ENCODE measurements around the gene PDZD2. TPM values are rescaled to one million over a fixed set of nuclear protein-coding genes. Genes with fewer than 3 reads are reported as not detected.
"Not testable (repeated sequence)": the region's sequence is repeated elsewhere in the genome, so short reads cannot be mapped to it uniquely, and the experiment has no call there.

Gene PDZD2
- polyA plus RNA-seq, 4 donors, result 1.4 to 3.9 (median 3.7) TPM; not detected in 1

DNA sequence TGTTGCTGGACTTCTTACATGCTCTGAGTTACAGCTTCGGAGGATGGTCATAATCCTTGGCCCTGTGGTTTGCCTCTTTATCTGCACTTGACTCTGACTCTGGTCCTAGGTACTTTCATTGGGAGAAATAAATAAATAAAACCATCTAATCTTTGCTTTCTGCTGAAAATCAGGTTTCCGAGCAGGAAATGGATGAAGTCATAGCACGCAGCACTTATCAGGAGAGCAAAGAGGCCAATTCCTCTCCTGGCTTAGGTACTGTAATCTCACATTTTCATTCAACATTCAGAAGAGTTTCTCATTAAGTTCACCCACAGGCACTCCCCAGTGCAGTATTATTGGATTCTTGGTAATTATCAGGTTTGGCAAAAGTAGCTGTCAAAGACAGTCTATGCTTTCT, 430.5 kb downstream of the PDZD2 start:
- Histone ChIP-seq H3K4me1 (ENCODE audit: control insufficient read depth in 3 of 3, insufficient read depth in 2 of 3, low read depth in 1 of 3, low read length in 2 of 3) (no peaks in the 10 kb centered on the region), H3K27me3 (ENCODE audit: control insufficient read depth in 3 of 3, insufficient read depth in 3 of 3, low read length in 3 of 3) (no peaks in the 10 kb centered on the region), H3K4me3 (ENCODE audit: low read depth in 1 of 3, low read length in 3 of 3) (no peak overlapping the region), H3K36me3 (ENCODE audit: control insufficient read depth in 3 of 3, insufficient read depth in 2 of 3, low read depth in 1 of 3, low read length in 3 of 3) (no peaks in the 10 kb centered on the region), H3K27ac (ENCODE audit: low read depth in 1 of 3, low read length in 2 of 3) (no peak overlapping the region), H3K9me3 (ENCODE audit: control insufficient read depth in 2 of 2, insufficient read depth in 1 of 2, low read depth in 1 of 2, low read length in 1 of 2) (no peaks in the 10 kb centered on the region)
- FAIRE-seq, result no peak
- no peak for DNase-seq
- WGBS, 3 donors, result 76 to 83% (median 82%) methylated on average over 3 of the region's 3 CpGs

- H3K27ac ChIP-seq (ENCODE audit: low read depth in 1 of 3, low read length in 2 of 3), result no peak overlapping the region
- no peaks in the 10 kb centered on the region for H3K9me3 ChIP-seq (ENCODE audit: control insufficient read depth in 2 of 2, insufficient read depth in 1 of 2, low read depth in 1 of 2, low read length in 1 of 2)
- no peaks in the 10 kb centered on the region for H3K36me3 ChIP-seq (ENCODE audit: control insufficient read depth in 3 of 3, insufficient read depth in 2 of 3, low read depth in 1 of 3, low read length in 3 of 3)
- FAIRE-seq (no peak), DNase-seq (no peak)
- H3K4me1 ChIP-seq (ENCODE audit: control insufficient read depth in 3 of 3, insufficient read depth in 2 of 3, low read depth in 1 of 3, low read length in 2 of 3), result no peaks in the 10 kb centered on the region
- H3K27me3 ChIP-seq (ENCODE audit: control insufficient read depth in 3 of 3, insufficient read depth in 3 of 3, low read length in 3 of 3), result no peaks in the 10 kb centered on the region
- H3K4me3 ChIP-seq (ENCODE audit: low read depth in 1 of 3, low read length in 3 of 3), result no peak overlapping the region
- 85 to 90% (median 88%) methylated on average over 7 of the region's 7 CpGs for WGBS, 3 donors
Observed at GRCh38 chr5:32071351-32071944, 432.5 kb downstream of the PDZD2 start.

GRCh38 chr5:32072054-32072453, 433.1 kb downstream of the PDZD2 start:
- no peak overlapping the region for H3K4me3 ChIP-seq (ENCODE audit: low read depth in 1 of 3, low read length in 3 of 3)
- no peaks in the 10 kb centered on the region for H3K27me3 ChIP-seq (ENCODE audit: control insufficient read depth in 3 of 3, insufficient read depth in 3 of 3, low read length in 3 of 3)
- no peaks in the 10 kb centered on the region for H3K36me3 ChIP-seq (ENCODE audit: control insufficient read depth in 3 of 3, insufficient read depth in 2 of 3, low read depth in 1 of 3, low read length in 3 of 3)
- no peak overlapping the region for H3K27ac ChIP-seq (ENCODE audit: low read depth in 1 of 3, low read length in 2 of 3)
- 90 to 93% (median 92%) methylated on average over 14 of the region's 14 CpGs for WGBS, 3 donors
- no peaks in the 10 kb centered on the region for H3K9me3 ChIP-seq (ENCODE audit: control insufficient read depth in 2 of 2, insufficient read depth in 1 of 2, low read depth in 1 of 2, low read length in 1 of 2)
- DNase-seq (no peak), FAIRE-seq (no peak)
- H3K4me1 ChIP-seq (ENCODE audit: control insufficient read depth in 3 of 3, insufficient read depth in 2 of 3, low read depth in 1 of 3, low read length in 2 of 3), result no peaks in the 10 kb centered on the region

GRCh38 chr5:32074401-32074800, 435.5 kb downstream of the PDZD2 start:
- 45 to 75% (median 68%) methylated on average over 5 of the region's 5 CpGs for WGBS, 3 donors
- DNase-seq (no peak), FAIRE-seq (no peak)
- H3K36me3 ChIP-seq (ENCODE audit: control insufficient read depth in 3 of 3, insufficient read depth in 2 of 3, low read depth in 1 of 3, low read length in 3 of 3), result no peaks in the 10 kb centered on the region
- H3K4me3 ChIP-seq (ENCODE audit: low read depth in 1 of 3, low read length in 3 of 3), result no peak overlapping the region
- no peaks in the 10 kb centered on the region for H3K4me1 ChIP-seq (ENCODE audit: control insufficient read depth in 3 of 3, insufficient read depth in 2 of 3, low read depth in 1 of 3, low read length in 2 of 3)
- H3K27me3 ChIP-seq (ENCODE audit: control insufficient read depth in 3 of 3, insufficient read depth in 3 of 3, low read length in 3 of 3), result no peaks in the 10 kb centered on the region
- H3K27ac ChIP-seq (ENCODE audit: low read depth in 1 of 3, low read length in 2 of 3), result no peak overlapping the region
- H3K9me3 ChIP-seq (ENCODE audit: control insufficient read depth in 2 of 2, insufficient read depth in 1 of 2, low read depth in 1 of 2, low read length in 1 of 2), result no peaks in the 10 kb centered on the region

GRCh38 chr5:32076699-32077695, 438.1 kb downstream of the PDZD2 start:
- Histone ChIP-seq H3K27me3 (ENCODE audit: control insufficient read depth in 3 of 3, insufficient read depth in 3 of 3, low read length in 3 of 3) (no peaks in the 10 kb centered on the region), H3K36me3 (ENCODE audit: control insufficient read depth in 3 of 3, insufficient read depth in 2 of 3, low read depth in 1 of 3, low read length in 3 of 3) (no peaks in the 10 kb centered on the region), H3K9me3 (ENCODE audit: control insufficient read depth in 2 of 2, insufficient read depth in 1 of 2, low read depth in 1 of 2, low read length in 1 of 2) (no peaks in the 10 kb centered on the region), H3K4me1 (ENCODE audit: control insufficient read depth in 3 of 3, insufficient read depth in 2 of 3, low read depth in 1 of 3, low read length in 2 of 3) (no peaks in the 10 kb centered on the region), H3K4me3 (ENCODE audit: low read depth in 1 of 3, low read length in 3 of 3) (no peak overlapping the region), H3K27ac (ENCODE audit: low read depth in 1 of 3, low read length in 2 of 3) (no peak overlapping the region)
- WGBS, 3 donors, result 43 to 50% (median 44%) methylated on average over 4 of the region's 4 CpGs
- DNase-seq, result peak; percentile 22 to 39
- no peak for FAIRE-seq

- FAIRE-seq; H3K4me3 ChIP-seq (ENCODE audit: low read depth in 1 of 3, low read length in 3 of 3); H3K9me3 ChIP-seq (ENCODE audit: control insufficient read depth in 2 of 2, insufficient read depth in 1 of 2, low read depth in 1 of 2, low read length in 1 of 2); H3K4me1 ChIP-seq (ENCODE audit: control insufficient read depth in 3 of 3, insufficient read depth in 2 of 3, low read depth in 1 of 3, low read length in 2 of 3); DNase-seq; H3K36me3 ChIP-seq (ENCODE audit: control insufficient read depth in 3 of 3, insufficient read depth in 2 of 3, low read depth in 1 of 3, low read length in 3 of 3); H3K27ac ChIP-seq (ENCODE audit: low read depth in 1 of 3, low read length in 2 of 3); H3K27me3 ChIP-seq (ENCODE audit: control insufficient read depth in 3 of 3, insufficient read depth in 3 of 3, low read length in 3 of 3): not testable (repeated sequence)
- 80 to 90% (median 81%) methylated on average over 6 of the region's 6 CpGs for WGBS, 3 donors
Observed at GRCh38 chr5:32078855-32079254, 439.9 kb downstream of the PDZD2 start.

DNA sequence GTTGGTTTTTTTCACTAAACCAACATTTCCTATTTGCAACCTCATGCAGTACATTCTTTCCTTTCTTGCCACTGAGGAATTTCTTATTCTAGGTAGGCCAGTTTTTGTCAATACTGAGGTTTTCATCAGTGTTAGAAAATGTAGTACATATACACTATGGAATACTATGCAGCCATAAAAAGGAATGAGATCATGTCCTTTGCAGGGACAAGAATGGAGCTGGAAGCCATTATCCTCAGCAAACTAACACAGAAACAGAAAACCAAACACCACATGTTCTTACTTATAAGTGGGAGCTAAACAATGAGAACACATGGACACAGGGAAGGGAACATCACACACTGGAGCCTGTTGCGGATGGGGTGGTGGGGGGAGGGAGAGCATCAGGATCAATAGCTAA, 441.6 kb downstream of the PDZD2 start:
- not testable (repeated sequence) for H3K4me3 ChIP-seq (ENCODE audit: low read depth in 1 of 3, low read length in 3 of 3); H3K36me3 ChIP-seq (ENCODE audit: control insufficient read depth in 3 of 3, insufficient read depth in 2 of 3, low read depth in 1 of 3, low read length in 3 of 3); H3K27me3 ChIP-seq (ENCODE audit: control insufficient read depth in 3 of 3, insufficient read depth in 3 of 3, low read length in 3 of 3); H3K4me1 ChIP-seq (ENCODE audit: control insufficient read depth in 3 of 3, insufficient read depth in 2 of 3, low read depth in 1 of 3, low read length in 2 of 3); FAIRE-seq; H3K27ac ChIP-seq (ENCODE audit: low read depth in 1 of 3, low read length in 2 of 3); DNase-seq; H3K9me3 ChIP-seq (ENCODE audit: control insufficient read depth in 2 of 2, insufficient read depth in 1 of 2, low read depth in 1 of 2, low read length in 1 of 2)
- WGBS, 3 donors, result 95 to 100% (median 100%) methylated on average over 1 of the region's 1 CpG

DNA sequence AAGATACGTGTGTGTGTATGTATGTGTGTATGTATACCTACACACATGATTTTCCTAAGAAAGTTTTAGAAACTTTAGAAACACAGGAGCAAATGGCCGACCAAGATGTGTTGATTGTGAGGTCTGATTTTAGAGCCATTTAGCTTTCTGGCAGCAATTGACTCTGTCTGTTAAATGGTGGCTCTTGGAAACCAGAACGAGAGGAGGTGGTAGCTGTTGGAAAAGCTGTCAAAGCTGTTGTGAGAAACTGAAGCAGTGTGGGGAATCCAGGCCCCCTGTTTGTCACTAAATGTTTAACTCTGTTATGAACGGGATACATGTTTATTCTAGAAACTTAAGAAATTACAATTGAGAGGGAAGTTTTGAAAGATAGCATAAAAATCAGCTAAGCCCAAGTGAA, 443.8 kb downstream of the PDZD2 start:
- peaks cover 0 to 7% (median 0%) of the 10 kb centered on the region in 3 donors for H3K36me3 ChIP-seq (ENCODE audit: control insufficient read depth in 3 of 3, insufficient read depth in 2 of 3, low read depth in 1 of 3, low read length in 3 of 3)
- H3K27ac ChIP-seq (ENCODE audit: low read depth in 1 of 3, low read length in 2 of 3), result no peak overlapping the region
- DNase-seq (no peak), FAIRE-seq (no peak)
- no peaks in the 10 kb centered on the region for H3K27me3 ChIP-seq (ENCODE audit: control insufficient read depth in 3 of 3, insufficient read depth in 3 of 3, low read length in 3 of 3)
- H3K4me1 ChIP-seq (ENCODE audit: control insufficient read depth in 3 of 3, insufficient read depth in 2 of 3, low read depth in 1 of 3, low read length in 2 of 3), result no peaks in the 10 kb centered on the region
- H3K9me3 ChIP-seq (ENCODE audit: control insufficient read depth in 2 of 2, insufficient read depth in 1 of 2, low read depth in 1 of 2, low read length in 1 of 2), result no peaks in the 10 kb centered on the region
- no peak overlapping the region for H3K4me3 ChIP-seq (ENCODE audit: low read depth in 1 of 3, low read length in 3 of 3)
- WGBS, 3 donors, result 68 to 75% (median 72%) methylated on average over 4 of the region's 4 CpGs
